H1 (cell line): Measurements from ENCODE around the gene GLI1.

Experiments used
- CEBPB ChIP-seq: IDR thresholded peaks from 2 replicates; pipeline ENCODE4 v1.6.1; 2012; ENCODE audit warnings: low read depth, low read length
- CTCF ChIP-seq, 3 experiments: IDR thresholded peaks; 1 replicate in 2 of 3; 2 replicates in 1 of 3; pipeline versions ENCODE4 v1.5.1 to v1.6.1; 2011; ENCODE audit warnings: low read length in 3 of 3, mild to moderate bottlenecking in 3 of 3, inconsistent platforms in 2 of 3, low read depth in 1 of 3, moderate library complexity in 1 of 3; ENCODE audit not compliant: insufficient read depth in 1 of 3; ENCODE audit errors: control extremely low read depth in 1 of 3
- GABPA ChIP-seq: IDR thresholded peaks from 2 replicates; pipeline ENCODE4 v1.6.1; 2011; ENCODE audit warnings: mild to moderate bottlenecking, low read length, moderate library complexity, borderline replicate concordance; ENCODE audit not compliant: insufficient read depth
- MAFK ChIP-seq: IDR thresholded peaks from 2 replicates; pipeline ENCODE4 v1.6.1; 2012; ENCODE audit warnings: low read depth, mild to moderate bottlenecking, improper control_type of control experiment, low read length
- POLR2A ChIP-seq, 2 experiments: IDR thresholded peaks; 1 replicate in 1 of 2; 2 replicates in 1 of 2; pipeline ENCODE4 v1.6.1; 2011; ENCODE audit warnings: low read depth in 2 of 2, low read length in 2 of 2, mild to moderate bottlenecking in 2 of 2; ENCODE audit errors: control extremely low read depth in 1 of 2
- POLR2AphosphoS5 ChIP-seq: IDR thresholded peaks from 2 replicates; pipeline ENCODE4 v1.6.1; 2011; ENCODE audit warnings: low read depth, low read length
- SP1 ChIP-seq: IDR thresholded peaks from 2 replicates; pipeline ENCODE4 v1.6.1; 2011; ENCODE audit warnings: low read depth, low read length
- TAF1 ChIP-seq: IDR thresholded peaks from 2 replicates; pipeline ENCODE4 v1.6.1; 2011; ENCODE audit warnings: mild to moderate bottlenecking, low read depth, low read length
- TF ChIP-seq, protein P1 (sequence below): IDR thresholded peaks from 2 replicates; pipeline ENCODE4 v1.6.1; 2012; ENCODE audit warnings: inconsistent platforms

GRCh38 chr12:57474862-57475261 lies 15.3 kb downstream of the GLI1 start:
- TF ChIP-seq SP1 (no peak), MAFK (no peak), GABPA (no peak), POLR2A (IDR thresholded peaks at IDR 0.05; ENCODE audit: control extremely low read depth in 1 of 2, low read depth in 2 of 2, low read length in 2 of 2) (no peak), CEBPB (no peak), TAF1 (no peak), CTCF (IDR thresholded peaks at IDR 0.05; ENCODE audit: control extremely low read depth in 1 of 3, insufficient read depth in 1 of 3, low read depth in 1 of 3, low read length in 3 of 3) (no peak), POLR2AphosphoS5 (no peak)
- TF ChIP-seq, protein P1, sequence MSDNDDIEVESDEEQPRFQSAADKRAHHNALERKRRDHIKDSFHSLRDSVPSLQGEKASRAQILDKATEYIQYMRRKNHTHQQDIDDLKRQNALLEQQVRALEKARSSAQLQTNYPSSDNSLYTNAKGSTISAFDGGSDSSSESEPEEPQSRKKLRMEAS, result no peak
